Caco-2 (cell line): ENCODE measurements around the gene CCL4. TPM values are rescaled to one million over a fixed set of nuclear protein-coding genes. Genes with fewer than 3 reads are reported as not detected.

Experiments used
- BruUV-seq: library from RNA; stranded (reverse); fragments of 400-500 nt; replicated peaks from 2 replicates; lab custom pipeline; 2021; lab: Mats Ljungman, UMichigan
- CTCF ChIA-PET: fragments of 300-600 bp; sonication (Branson Sonifier 250); formaldehyde crosslinking; loops from one replicate; lab custom pipeline; 2022; ENCODE audit warnings: antibody characterized with exemption; lab: Charles Lee
- POLR2A ChIA-PET: fragments of 300-600 bp; sonication (Branson Sonifier 250); formaldehyde crosslinking; loops from one replicate; lab custom pipeline; 2022; ENCODE audit warnings: antibody characterized with exemption; lab: Charles Lee
- DNase-seq, 2 experiments: peaks; one replicate each; pipeline versions ENCODE4 v3.0.0 to v3.0.0-alpha.2; 2020 to 2022
- H3K27me3 ChIP-seq: replicated peaks from 2 replicates; pipeline ENCODE4 v1.6.0; 2011; ENCODE audit warnings: low read length; ENCODE audit not compliant: control insufficient read depth, insufficient read depth
- H3K36me3 ChIP-seq: 2 replicates; pipeline ENCODE4 v1.5.1; 2011; ENCODE audit warnings: low read length; ENCODE audit not compliant: control insufficient read depth, insufficient read depth
- H3K4me1 ChIP-seq: fragments of 250-450 bp; sonication (Bioruptor Pico); 2 replicates; pipeline ENCODE4 v1.5.1; 2020; ENCODE audit warnings: mild to moderate bottlenecking
- H3K4me3 ChIP-seq: 2 replicates; pipeline ENCODE4 v1.5.1; 2011; ENCODE audit warnings: low read depth, mild to moderate bottlenecking, control low read depth, low read length
- H3K9me3 ChIP-seq: fragments of 250-450 bp; sonication (Bioruptor Pico); 2 replicates; pipeline ENCODE4 v1.5.1; 2020; ENCODE audit warnings: mild to moderate bottlenecking, moderate library complexity
- H3K27ac Mint-ChIP-seq: one replicate; pipeline ENCODE4 v1.8.0; 2022; ENCODE audit warnings: mixed read lengths; ENCODE audit not compliant: unreplicated experiment
- H3K27me3 Mint-ChIP-seq: one replicate; pipeline ENCODE4 v1.8.0; 2022; ENCODE audit warnings: mixed read lengths; ENCODE audit not compliant: insufficient read depth, unreplicated experiment
- H3K36me3 Mint-ChIP-seq: one replicate; pipeline ENCODE4 v1.8.0; 2022; ENCODE audit warnings: mild to moderate bottlenecking, mixed read lengths; ENCODE audit not compliant: insufficient read depth, unreplicated experiment
- H3K4me1 Mint-ChIP-seq: one replicate; pipeline ENCODE4 v1.8.0; 2022; ENCODE audit warnings: low read depth, mixed read lengths; ENCODE audit not compliant: unreplicated experiment
- H3K4me3 Mint-ChIP-seq: one replicate; pipeline ENCODE4 v1.8.0; 2022; ENCODE audit warnings: mild to moderate bottlenecking, moderate library complexity, mixed read lengths; ENCODE audit not compliant: unreplicated experiment
- H3K9me3 Mint-ChIP-seq: one replicate; pipeline ENCODE4 v1.8.0; 2022; ENCODE audit warnings: mixed read lengths; ENCODE audit not compliant: unreplicated experiment
- intact Hi-C: fragments of 100-400 bp; cut with micrococcal nuclease; formaldehyde crosslinking; loops from one replicate; pipeline ENCODE4 v1.10.0; 2022; ENCODE audit not compliant: unreplicated experiment
- total RNA-seq: library from RNA; stranded (reverse); gene quantifications from 2 replicates; pipeline ENCODE4 v1.2.3, GENCODE V29; 2022
- TF ChIP-seq, protein P1 (sequence below), 2 experiments: fragments of 200-600 bp in 1 of 2; IDR thresholded peaks; 1 replicate in 1 of 2; 2 replicates in 1 of 2; pipeline versions ENCODE4 v1.5.1 to v1.8.0; 2011 to 2022; ENCODE audit warnings: antibody characterized with exemption in 1 of 2, control low read depth in 1 of 2, inconsistent platforms in 1 of 2, low read depth in 1 of 2, low read length in 1 of 2, mild to moderate bottlenecking in 1 of 2, moderate library complexity in 1 of 2; ENCODE audit not compliant: insufficient read depth in 1 of 2, severe bottlenecking in 1 of 2, unreplicated experiment in 1 of 2

The CCL4 gene
- total RNA-seq, 1 experiment from 2014 or later = not detected

- no peaks in the 10 kb centered on the region for H3K9me3 ChIP-seq
- no peaks in the 10 kb centered on the region for H3K36me3 ChIP-seq
- H3K27me3 ChIP-seq = no peaks in the 10 kb centered on the region
- POLR2A ChIA-PET = no interaction called here
- intact Hi-C loops = no loop called here
- peaks cover 3% of the 10 kb centered on the region for H3K27me3 Mint-ChIP-seq
- no peaks in the 10 kb centered on the region for H3K4me1 Mint-ChIP-seq
- BruUV-seq = no TSS peak
- no peaks in the 10 kb centered on the region for H3K36me3 Mint-ChIP-seq
- no peak overlapping the region for H3K4me3 ChIP-seq
- no peak for DNase-seq
- H3K9me3 Mint-ChIP-seq = no peaks in the 10 kb centered on the region
- H3K4me3 Mint-ChIP-seq = no peak overlapping the region
- CTCF ChIA-PET = interaction anchor here (1.0 kb wide), 1 partner anchor 15 kb away, joined by 3 read pairs; no protein-coding TSS in a partner anchor
- H3K27ac Mint-ChIP-seq = no peak overlapping the region
- TF ChIP-seq, protein P1, sequence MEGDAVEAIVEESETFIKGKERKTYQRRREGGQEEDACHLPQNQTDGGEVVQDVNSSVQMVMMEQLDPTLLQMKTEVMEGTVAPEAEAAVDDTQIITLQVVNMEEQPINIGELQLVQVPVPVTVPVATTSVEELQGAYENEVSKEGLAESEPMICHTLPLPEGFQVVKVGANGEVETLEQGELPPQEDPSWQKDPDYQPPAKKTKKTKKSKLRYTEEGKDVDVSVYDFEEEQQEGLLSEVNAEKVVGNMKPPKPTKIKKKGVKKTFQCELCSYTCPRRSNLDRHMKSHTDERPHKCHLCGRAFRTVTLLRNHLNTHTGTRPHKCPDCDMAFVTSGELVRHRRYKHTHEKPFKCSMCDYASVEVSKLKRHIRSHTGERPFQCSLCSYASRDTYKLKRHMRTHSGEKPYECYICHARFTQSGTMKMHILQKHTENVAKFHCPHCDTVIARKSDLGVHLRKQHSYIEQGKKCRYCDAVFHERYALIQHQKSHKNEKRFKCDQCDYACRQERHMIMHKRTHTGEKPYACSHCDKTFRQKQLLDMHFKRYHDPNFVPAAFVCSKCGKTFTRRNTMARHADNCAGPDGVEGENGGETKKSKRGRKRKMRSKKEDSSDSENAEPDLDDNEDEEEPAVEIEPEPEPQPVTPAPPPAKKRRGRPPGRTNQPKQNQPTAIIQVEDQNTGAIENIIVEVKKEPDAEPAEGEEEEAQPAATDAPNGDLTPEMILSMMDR (IDR thresholded peaks at IDR 0.05; ENCODE audit: insufficient read depth in 1 of 2, low read depth in 1 of 2, low read length in 1 of 2, severe bottlenecking in 1 of 2, unreplicated experiment in 1 of 2) = no peak
- H3K4me1 ChIP-seq = no peaks in the 10 kb centered on the region
Measured at GRCh38 chr17:36057911-36058310, 45.7 kb upstream of the CCL4 start.

GRCh38 chr17:36059406-36059805, 44.2 kb upstream of the CCL4 start:
- TF ChIP-seq, protein P1 (IDR thresholded peaks at IDR 0.05; ENCODE audit: insufficient read depth in 1 of 2, low read depth in 1 of 2, low read length in 1 of 2, severe bottlenecking in 1 of 2, unreplicated experiment in 1 of 2) = no peak
- no peaks in the 10 kb centered on the region for H3K36me3 ChIP-seq
- H3K4me1 ChIP-seq = no peaks in the 10 kb centered on the region
- POLR2A ChIA-PET = no interaction called here
- H3K4me3 Mint-ChIP-seq = no peak overlapping the region
- H3K27me3 ChIP-seq = no peaks in the 10 kb centered on the region
- H3K27me3 Mint-ChIP-seq = peaks cover 3% of the 10 kb centered on the region
- H3K27ac Mint-ChIP-seq = no peak overlapping the region
- CTCF ChIA-PET = no interaction called here
- no peak for DNase-seq
- no peak overlapping the region for H3K4me3 ChIP-seq
- H3K9me3 ChIP-seq = no peaks in the 10 kb centered on the region
- no peaks in the 10 kb centered on the region for H3K4me1 Mint-ChIP-seq
- intact Hi-C loops = no loop called here
- H3K9me3 Mint-ChIP-seq = no peaks in the 10 kb centered on the region
- BruUV-seq = no TSS peak
- H3K36me3 Mint-ChIP-seq = no peaks in the 10 kb centered on the region

- Histone ChIP-seq H3K9me3 (no peaks in the 10 kb centered on the region), H3K4me1 (no peaks in the 10 kb centered on the region), H3K27me3 (no peaks in the 10 kb centered on the region), H3K36me3 (no peaks in the 10 kb centered on the region), H3K4me3 (no peak overlapping the region)
- Mint-ChIP-seq H3K27ac (no peak overlapping the region), H3K27me3 (peaks cover 3% of the 10 kb centered on the region), H3K4me3 (no peak overlapping the region), H3K4me1 (no peaks in the 10 kb centered on the region), H3K9me3 (no peaks in the 10 kb centered on the region), H3K36me3 (no peaks in the 10 kb centered on the region)
- POLR2A ChIA-PET = no interaction called here
- no peak for DNase-seq
- intact Hi-C loops = no loop called here
- CTCF ChIA-PET = no interaction called here
- TF ChIP-seq, protein P1 (IDR thresholded peaks at IDR 0.05; ENCODE audit: insufficient read depth in 1 of 2, low read depth in 1 of 2, low read length in 1 of 2, severe bottlenecking in 1 of 2, unreplicated experiment in 1 of 2) = no peak
- BruUV-seq = no TSS peak
Measured at GRCh38 chr17:36060816-36061215, 42.8 kb upstream of the CCL4 start.
